ENCODE data around the gene ZNF384. TPM values are rescaled to one million over a fixed set of nuclear protein-coding genes. Genes with fewer than 3 reads are reported as not detected.

The ZNF384 gene
- total RNA-seq, 1 experiment from 2014 or later = 23.6 TPM

DNA sequence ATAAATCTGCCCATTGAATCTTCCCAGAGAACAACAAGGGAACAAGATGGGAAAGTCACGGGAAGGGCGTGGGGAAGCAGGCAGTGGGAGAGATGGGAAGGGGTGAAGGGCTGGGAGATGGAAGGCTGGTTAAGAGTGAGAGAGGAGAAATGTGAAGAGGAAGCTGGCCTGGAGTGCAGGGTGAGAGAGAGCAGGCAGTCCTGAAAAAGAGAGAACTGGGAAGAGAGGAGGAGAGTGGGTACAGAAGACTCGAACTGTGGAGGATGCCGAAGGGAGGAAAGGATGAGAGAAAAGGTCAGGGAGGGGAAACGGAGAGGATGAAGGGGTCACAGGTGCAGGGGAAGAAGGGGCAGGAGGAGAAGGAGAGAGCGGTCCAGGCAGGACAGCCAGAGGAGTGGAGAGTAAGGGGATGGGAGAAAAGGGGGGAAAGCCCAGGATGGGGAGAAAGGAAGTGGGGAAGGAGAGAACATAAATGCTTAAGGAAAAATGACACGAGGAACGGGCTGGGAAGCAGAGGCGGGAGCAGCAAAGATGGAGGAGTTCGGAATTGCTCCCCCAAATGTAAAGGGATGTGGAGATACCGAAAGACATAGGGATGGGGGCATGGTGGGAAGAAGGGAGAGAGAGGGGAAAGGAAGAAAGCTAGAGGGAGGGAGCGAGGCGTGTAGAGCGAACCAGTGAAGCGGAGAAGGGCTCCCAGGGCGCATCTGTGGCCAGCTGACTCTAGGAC is 10.2 kb upstream of the ZNF384 start:
- DNase-seq (ENCODE audit: low spot score) = no peak

DNA sequence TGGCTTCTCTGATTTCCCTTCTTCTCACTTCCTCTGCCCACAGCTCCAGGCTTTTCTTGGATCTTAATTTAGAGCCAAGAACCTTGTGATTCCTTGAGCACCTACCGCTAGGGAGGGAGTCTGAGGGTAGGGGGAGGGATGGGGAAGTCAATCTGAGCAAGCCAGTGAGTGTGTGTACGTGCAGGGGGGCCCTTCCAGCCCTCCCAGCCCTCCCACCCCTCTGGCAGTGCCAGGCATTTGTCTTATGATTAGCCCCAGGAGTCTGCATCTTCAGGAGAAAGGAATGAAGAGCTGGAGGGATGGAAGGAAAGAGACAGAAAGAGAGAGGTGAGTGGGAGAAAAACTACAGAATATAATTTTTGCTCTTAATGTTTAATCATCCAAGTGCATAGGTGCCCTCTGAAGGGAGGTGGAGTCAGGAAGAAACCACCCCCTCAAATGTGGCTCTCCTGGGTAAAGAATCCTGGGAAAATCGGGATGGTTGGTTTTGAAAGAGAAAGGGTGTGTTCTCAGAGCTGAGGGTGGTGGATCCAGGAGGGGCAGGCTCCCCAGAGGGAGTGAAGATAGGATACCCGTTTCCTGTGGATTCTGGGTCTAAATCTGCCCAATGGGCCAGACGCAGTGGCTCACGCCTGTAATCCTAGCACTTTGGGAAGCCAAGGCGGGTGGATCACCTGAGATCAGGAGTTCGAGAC is 9.3 kb upstream of the ZNF384 start:
- no peak for DNase-seq (ENCODE audit: low spot score)

DNA sequence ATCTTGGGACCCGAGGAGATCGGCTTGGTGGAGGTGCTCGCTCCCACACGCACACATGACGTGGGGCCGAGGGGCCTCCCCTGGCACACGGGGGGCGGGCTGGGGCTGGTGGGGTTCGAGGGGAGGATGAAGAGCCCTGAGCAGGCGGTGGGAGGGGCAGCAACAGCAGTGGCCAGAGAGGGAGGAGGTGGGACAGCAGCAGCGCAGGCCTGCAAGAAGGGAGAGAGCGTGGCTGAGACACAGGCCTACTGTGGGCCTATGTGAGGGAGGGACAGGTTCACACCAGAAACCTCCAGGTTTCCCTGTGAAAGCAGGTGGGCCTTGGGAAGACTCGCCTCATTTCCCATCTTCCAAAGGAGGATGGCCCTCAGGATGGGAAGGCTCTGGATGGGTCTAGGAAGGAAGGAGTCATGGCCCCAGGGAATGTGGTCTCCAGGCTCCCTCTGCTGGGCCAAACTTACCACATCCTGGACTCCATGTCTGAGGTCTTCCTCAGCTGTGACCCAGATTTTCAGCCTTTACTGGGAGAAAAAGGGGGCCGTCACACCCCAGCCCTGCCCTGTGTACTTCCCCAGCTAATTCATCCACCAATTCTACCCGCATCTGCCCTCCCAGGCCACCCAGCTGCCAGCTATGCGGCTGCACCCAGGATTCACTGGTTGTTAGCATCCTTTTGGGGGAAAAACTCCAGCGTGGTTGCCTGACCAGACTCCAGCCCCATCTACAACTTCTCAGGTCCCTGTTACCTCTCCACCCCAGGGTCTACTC is 8.6 kb upstream of the ZNF384 start:
- peak; percentile 75 for DNase-seq (ENCODE audit: low spot score)

DNA sequence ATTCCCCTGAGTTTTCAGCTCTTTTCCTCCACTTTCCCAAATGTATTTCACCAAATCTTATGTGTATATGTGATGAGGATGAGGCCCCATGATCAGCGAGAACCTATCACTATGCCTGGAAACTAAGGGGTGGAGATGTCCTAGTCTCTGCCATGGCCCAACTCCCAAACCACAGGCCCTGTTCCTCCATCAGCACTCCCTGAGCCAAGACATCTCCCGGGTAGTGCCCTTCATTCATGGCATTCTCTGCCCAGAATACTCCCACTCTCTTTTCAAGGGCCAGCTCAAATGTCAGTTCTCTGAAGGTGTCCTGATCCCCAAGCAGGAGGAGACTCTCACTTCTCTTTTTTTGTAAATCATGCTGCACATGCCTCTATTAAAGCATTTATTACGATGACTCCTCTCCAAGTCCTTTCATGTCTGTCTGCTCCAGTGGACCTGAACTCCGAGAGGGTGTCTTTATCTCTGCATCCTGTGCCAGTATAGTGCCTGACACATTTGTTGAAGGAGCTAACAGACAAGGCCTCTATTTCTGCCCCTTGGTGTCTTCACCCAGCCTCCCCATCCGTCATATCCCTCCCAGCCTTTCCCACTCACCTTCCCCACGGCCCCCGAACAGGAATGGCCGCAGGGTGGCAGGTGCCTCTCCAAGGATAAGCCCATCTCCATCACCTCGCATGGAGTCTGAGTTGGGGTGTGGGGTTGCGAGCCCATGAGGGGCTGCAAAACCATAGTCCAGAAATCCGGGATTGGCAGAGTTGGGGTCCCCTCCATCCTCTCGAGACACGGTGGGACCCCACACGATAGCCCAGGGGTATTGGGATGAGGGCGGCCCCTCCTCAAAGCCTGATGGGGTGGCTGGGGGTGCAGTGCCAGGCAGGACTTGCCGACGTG is 7.8 kb upstream of the ZNF384 start:
- no peak for DNase-seq (ENCODE audit: low spot score)

DNA sequence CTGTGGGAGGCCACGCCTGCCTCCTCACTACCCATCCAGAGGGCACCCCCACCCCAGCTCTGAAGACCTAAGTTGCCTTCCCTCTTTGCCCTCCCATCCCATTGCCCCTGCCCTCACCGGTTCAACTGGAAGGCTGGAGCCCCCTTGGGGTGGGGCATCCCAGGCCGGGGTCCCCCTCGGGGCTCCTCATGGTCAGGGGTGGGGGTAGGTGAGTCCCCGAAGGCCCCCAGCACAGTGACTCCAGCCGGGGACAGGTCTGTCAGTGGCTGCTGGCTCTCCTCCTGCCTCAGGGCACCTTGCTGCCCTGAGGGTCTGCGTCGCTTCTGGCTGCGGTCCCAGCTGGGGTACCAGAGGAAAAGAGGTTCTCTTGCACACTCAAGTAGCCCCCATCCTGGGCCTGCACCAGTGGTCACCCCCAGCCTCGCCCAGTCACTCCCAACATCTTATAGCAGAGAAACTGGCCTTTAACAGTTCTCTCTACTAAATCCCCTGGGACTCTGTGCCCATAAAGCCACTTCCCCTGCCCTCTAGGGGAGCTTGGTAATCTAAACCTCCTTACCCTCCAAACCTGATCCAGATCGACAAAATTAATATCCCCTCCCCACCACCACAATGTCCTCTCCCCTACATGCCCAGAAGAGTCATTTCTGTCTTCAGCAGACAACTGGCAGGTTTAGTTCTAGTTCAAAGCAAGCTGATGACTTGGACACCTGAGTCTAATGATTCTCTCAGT is 6.3 kb upstream of the ZNF384 start:
- DNase-seq (ENCODE audit: low spot score) = no peak

DNA sequence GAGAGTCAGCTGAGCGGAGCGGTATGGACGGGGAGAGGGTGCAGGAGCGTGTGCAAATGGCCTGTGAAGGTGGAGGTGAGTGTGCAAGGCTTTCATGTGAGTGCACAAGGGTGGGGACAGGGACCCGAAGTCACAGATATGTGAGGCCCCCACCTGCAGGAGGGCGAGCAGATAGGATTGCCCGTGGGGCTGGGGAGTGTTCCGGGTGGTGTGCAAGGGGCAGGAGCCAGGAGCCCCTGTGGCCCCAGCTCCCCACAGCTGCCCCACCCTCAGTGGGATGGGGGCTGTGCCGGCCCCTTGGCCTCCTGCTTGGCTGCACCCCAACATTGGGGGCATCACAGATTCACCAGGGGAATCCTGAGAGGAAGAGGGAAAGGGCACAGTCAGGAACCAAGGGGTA is 5.5 kb upstream of the ZNF384 start:
- no peak for DNase-seq (ENCODE audit: low spot score)

DNA sequence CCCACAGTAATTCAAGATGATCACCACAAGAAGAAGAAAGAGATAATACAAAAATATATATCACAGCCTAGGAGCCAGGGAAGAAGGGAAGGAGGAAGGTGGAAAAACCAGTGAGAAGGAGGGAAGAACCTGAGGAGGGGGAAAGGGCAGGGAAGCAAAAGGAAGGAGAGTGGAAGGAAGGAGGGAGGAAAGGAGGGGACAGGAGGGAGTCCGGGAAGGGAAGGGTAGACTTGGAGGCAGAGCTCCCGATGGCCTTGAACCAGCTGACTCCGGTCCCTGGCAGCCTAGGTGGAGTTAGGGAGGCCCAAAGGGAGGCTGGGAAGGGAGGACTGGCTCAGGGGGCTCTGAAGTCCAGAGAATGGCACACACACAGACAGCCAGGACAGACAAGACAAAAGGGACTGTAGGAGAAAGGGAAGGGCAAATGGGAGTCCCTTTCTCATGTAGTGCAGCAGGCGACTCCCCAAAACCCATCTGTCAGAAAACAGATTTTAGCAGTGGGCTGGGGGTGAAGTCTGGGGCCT is 4.7 kb upstream of the ZNF384 start:
- no peak for DNase-seq (ENCODE audit: low spot score)

DNA sequence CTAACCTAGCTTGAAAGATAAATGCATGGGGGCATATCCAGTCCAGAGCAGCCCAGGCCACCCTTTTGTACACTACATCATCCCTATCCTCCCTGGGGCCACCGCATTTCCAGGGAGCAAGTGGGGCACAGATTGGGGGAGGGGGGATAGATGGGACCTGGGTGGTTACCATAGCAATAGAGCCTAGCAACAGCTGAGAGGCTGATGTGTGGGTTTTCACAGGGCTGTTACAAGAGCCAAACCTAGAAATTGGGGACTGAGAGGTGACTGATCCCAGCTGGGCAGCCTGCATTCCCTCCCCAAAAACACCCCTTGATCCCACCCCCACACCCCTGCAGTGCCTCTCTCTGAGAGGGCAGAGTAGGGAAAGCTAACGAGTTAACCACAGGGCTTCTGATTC is 3.7 kb upstream of the ZNF384 start:
- no peak for DNase-seq (ENCODE audit: low spot score)

DNA sequence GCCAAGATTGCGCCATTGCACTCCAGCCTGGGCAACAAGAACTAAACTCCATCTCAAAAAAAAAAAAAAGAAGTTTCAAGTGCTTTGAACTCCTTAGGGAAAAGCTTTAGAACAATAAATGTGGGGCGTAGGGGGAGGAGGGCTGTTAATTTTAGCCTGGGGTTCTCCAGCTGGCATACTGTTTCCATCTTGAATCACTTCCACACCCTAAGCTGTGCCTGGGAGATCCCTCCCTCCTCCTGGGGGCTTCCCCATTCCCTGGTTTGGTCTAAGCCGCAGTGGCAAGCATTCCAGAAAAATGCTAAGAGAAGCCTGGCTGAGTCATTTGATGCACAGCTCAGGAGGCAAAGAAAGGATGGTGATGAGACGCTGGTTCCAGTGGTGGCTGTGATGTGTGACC is 2.3 kb upstream of the ZNF384 start:
- DNase-seq (ENCODE audit: low spot score) = peak; percentile 33

DNA sequence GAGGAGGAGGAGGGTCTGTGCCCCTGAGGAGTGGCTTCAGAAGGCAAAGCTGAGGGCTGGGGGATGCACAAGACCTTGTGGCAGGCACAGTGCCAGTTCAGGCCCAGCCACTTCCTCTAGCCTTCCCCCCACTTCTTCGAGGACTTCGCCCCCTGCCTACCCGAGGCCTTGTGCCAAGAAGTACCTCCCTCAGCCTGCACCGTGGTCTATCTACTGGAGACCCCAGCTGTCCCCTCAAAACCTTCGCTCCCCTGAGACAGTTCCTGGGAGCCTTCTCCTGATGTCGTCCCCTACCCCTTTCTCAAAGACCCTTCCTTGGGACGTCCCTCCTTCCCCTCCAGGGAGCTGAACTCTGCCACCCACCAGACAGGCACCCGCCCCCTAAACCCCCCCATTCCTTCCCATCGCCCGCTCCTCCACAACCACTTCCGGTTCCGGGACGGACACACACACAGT is 604 bp downstream of the ZNF384 start:
- peak; percentile 48 for DNase-seq (ENCODE audit: low spot score)

DNA sequence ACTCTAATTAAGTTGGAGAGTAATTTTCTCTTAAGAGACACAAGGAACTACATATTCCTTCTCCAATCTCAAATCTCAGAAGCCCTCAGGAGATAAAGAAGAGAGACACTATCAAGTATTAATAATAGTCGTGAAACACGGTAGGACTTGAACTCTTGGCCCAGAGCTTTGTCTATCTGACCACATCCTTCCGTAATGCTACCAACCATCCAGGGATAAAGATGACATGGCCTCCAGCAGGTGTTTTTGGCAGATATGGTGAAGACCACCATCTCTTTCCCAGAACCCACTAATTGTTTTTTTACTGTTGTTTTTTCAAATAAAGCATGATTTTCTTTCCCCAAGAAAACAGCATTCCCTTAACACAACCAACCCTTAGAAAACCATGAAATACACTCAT is 3.4 kb downstream of the ZNF384 start:
- DNase-seq (ENCODE audit: low spot score) = no peak

DNA sequence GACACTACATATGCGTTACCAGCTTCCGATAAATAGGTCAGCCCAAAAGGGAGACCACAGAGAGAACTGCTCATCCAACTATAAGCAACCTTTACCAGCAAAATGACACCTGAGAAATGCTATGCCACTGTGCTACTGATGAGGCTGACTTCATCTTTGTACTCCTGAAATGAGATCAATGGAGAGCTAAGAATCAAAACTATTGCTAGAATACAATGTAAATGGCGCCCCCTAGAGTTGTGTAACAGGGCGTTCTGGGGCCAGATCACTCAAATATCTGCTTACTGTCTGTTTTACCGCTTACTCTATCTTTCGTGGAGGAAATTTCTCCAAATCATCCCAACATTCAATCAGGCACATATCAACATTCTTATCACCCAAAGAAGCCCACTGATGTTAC is 4.6 kb downstream of the ZNF384 start:
- no peak for DNase-seq (ENCODE audit: low spot score)

DNA sequence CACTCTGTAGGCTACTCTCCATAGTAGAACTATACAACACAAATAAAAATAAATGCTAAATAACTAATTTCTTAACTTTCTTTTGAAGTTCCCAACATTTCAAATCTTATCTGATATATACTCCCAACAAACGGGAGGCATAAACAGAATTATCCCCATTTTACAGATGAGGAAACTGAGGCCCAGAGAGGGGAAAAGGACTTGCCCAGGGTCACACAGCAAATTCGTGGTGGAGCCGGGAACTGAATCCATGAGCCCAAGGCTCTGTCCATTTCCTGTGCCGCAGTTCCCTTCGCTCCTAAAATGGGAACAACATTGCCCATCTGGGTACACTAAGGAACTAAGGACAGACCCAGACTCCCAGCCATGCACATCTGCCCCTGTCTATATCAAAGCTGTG is 12.2 kb downstream of the ZNF384 start:
- DNase-seq (ENCODE audit: low spot score) = no peak

DNA sequence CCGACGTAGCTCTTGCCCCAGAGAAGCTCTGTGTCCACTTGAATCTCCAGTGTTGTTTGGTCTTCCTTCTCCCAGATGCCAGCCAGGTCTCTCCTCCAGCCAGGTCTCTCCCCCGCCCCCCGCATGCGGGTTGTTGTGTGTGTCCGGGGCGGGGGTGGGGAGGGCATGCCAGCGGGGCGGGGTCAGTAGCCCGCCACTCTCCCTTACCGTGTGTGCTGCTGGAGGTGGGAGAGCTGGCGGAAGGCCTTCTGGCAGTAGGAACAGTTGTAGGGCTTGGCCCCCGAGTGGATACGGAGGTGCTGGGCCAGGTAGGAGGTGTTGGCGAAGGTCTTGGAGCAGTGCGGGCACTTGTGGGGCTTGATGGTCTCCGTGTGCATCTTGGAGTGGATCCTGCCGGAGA is 17.0 kb downstream of the ZNF384 start:
- DNase-seq (ENCODE audit: low spot score) = no peak

DNA sequence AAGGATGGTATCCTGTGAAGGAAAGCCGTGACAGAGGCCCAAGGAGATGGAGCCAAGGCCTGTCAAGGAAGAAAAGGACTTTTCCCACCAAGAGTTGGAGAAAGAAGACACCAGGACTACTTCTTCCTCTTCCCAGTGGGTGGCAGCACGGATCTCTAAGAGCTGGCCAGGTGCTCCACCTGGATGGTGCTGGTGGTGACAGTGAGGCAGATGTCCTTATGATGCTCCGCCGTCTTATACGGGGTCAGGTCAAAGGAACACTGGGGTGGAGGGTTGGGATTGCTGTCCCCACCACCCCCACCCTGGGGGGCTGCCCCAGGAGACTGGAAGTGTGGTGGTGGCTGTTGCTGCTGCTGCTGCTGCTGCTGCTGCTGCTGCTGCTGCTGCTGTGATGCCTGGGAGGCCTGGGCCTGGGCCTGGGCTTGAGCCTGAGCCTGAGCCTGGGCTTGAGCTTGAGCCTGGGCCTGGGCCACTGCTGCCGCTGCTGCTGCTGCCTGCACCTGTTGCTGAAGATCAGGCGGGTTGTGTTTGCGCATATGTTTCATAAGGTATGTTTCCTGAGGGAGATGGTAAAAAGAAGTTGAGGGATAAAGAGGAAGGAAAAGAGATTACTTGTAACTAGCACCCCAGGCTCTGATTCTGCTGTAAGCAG is 21.5 kb downstream of the ZNF384 start:
- DNase-seq (ENCODE audit: low spot score) = no peak

DNA sequence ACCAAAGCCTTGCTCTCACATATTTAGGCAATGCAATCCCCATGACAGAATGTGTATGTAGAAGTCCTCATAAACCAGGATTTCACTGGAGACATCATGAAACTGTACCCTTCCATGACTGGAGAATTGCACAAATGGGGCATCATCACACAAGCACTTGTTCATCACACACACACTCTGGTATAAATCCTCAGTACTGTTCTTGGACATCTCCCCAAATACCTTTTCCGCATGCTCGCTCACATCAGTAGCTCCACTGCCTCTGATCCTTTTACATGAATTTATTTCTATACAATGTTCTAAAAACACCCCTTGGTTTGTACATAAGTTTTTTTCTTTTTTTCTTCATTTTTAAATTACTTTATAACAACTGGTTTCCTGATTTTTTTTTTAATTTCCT is 23.0 kb downstream of the ZNF384 start:
- DNase-seq (ENCODE audit: low spot score) = no peak

DNA sequence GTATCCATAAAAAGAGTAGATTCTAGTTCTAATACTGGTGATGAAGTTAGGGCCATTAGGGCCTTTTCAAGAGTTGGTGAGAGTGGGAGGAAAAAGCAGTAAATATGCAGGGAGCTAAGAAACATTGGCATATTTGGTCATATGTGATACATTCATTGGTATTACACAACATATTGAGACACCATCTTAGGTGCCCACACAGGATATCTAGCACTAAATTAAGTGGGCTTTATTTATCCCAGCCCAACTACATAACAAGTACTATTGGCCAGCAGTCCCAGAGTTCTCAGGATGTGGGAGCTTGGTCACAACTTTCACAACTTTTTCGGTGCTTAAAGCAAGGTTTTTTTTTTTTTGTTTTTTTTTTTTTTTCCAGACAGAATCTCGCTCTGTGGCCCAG is 24.3 kb downstream of the ZNF384 start:
- DNase-seq (ENCODE audit: low spot score) = no peak

DNA sequence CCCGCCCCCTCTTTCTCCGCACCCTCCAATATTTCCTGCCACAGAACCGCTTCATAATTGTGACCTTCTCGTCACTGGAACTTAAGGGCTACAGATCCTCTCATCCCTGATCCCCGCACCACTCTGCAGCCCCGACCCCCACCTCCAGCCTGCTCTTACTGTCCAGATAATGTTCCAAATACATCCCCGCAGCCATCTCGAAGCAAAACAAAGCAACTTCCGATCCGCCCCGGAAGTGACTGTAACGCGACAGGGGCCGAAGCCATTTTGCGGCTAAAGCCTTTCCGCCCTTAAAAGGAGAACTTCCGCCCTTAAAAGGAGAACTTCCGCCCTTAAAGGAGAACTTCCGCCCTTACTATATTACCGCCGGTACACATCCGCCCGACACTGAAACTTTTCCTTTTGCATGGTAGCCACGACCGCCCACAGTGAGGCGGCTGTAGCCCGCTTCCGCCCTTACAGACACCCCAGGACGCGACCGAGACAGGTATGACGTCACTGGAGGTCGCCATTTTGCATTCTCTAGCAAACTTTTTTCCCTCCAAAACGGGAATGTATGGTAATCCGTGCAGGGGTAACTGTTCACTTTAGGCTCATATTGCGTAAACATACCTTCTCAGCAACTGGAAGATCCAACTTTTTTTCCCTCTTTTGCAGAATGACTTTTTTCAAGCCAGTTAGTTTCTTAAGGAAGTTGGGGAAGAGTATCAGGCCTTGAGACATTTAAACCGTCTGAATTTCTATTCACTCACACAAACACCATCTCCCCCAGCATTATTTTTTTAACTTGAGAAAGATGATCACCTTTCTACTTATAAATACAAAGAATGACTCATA is 26.1 kb downstream of the ZNF384 start, which contains the start of gene ING4:
Gene ING4 (minus strand): TSS at position 214 of the 837 bp plus-strand sequence. CDS start 18 bp downstream, at position 196.
- DNase-seq (ENCODE audit: low spot score) = peak; percentile 100

DNA sequence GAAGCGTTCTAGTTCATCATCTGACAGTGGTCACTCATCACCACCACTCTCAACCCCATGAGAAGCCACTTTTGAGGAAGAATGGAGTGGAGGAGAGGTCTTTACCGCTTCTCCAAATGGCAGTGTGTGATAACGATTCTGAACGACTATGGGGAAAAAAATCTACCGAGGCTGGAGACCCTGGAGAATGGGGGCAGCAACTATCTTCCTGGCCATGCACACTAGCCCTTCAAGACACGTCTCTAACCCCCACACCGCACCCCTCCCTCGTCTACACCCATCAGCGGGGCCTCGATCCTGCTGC is 26.6 kb downstream of the ZNF384 start:
- DNase-seq (ENCODE audit: low spot score) = no peak

Measured in H4 (cell line).